HG03135 (cell line): Measurements from ENCODE around the gene MYBPHL.

Source experiments
- ATAC-seq: cut with Tn5 transposase; IDR thresholded peaks from one replicate; pipeline ENCODE4 v1.9.1; 2021; ENCODE audit warnings: mild to moderate bottlenecking, moderate library complexity; ENCODE audit not compliant: unreplicated experiment

The MYBPHL gene

DNA sequence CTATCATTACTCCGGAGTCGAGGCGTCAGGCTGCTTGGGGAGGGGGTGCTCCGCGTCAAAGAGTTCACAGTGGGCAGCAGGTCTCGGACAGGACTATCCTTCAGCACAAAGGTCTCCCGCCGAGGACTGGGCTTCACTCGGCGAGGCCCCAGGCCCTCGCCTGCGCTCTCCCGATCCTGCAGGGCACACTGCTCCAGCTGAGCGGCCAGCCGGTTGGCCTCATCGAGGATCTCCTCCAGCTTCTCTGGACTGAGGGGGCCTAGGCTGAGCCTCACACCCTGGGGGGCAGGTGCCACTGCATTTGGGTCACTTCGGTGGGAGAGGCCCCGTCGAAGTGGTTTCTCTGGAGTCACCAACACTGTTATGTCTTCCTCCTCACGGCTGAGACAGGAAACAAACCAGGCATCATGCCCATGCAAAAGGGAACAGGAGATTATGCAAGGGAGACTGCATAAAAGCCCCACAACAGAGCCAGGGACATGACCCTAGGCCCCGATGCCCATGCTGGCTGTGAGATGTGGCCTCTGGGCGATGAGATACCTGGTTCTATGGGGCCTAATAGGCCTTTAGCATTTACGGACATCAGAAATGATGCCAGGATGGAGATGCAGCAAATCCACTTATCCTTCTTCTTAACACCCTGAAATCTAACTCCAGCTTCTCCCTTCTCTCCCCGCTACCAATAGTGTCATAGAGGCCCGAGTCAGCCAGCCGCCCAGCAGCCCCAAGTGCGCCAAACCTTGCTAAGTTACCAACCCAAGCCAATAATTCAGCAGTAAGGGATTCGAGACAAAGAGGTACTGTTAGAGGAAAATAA lies 24.9 kb downstream of the MYBPHL start:
- no peak for ATAC-seq

DNA sequence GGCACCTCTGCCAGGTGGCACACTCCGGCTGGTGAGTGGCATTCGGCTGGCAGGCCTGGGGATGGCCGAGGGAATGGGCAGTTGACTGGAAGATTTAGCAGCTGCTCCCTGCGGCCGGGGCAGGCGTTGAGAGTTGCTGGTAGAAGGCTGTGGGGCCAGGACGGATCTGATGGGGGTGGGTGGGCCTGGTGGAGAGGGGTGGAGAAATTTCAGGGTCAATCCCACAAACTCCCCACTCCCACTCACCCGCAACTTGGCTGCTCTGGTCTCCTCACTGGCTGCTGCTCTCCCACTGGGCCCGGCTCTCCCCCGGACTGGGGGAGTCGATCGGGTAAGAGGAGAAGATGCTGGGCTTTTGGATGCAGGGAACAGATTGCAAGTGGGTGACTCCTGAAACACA lies 25.9 kb downstream of the MYBPHL start:
- no peak for ATAC-seq

- ATAC-seq, result no peak
Observed at GRCh38 chr1:109279615-109280278, 27.1 kb downstream of the MYBPHL start.

GRCh38 chr1:109277434-109278204 lies 29.2 kb downstream of the MYBPHL start:
- peak; percentile 74 for ATAC-seq

GRCh38 chr1:109275706-109276345 lies 31.0 kb downstream of the MYBPHL start:
- ATAC-seq, result no peak

- ATAC-seq, result no peak
Observed at GRCh38 chr1:109274533-109275476, 32.0 kb downstream of the MYBPHL start.

DNA sequence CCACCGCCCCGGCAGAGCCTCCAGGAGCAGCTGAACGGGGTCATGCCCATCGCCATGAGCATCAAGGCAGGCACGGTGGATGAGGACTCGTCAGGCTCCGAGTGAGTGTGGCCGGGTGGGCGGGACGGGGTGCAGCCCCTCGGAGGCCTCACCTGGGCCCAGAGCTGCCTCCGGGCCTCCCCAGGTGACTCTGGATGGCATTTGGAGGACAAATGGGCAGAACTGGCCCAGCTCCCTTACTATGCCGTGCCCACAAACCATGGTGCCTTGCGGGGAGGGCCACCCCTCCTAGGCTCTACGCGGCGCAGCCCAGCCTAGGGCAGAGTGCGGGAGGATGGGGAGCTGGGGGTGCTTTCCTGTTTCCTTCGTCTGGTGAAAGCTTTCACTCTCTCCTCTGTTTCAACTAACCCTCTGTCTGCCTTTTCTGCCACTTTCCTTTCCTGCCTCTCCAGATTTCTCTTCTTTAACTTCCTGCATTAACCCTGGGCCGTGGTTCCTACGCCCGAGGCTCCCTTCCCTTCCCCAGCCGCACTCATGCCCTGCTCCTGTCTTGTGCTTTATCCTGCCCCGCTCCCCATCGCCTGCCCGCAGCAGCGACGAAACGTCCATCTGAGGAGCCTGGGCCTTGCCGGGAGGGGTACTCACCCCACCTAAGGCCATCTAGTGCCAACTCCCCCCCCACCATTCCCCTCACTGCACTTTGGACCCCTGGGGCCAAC lies 33.1 kb downstream of the MYBPHL start:
- ATAC-seq, result no peak

GRCh38 chr1:109272831-109273547 lies 33.8 kb downstream of the MYBPHL start:
- ATAC-seq, result no peak

- ATAC-seq, result no peak
Observed at GRCh38 chr1:109272021-109272799, 34.6 kb downstream of the MYBPHL start.

- ATAC-seq, result no peak
Observed at GRCh38 chr1:109271458-109271857, 35.4 kb downstream of the MYBPHL start.

DNA sequence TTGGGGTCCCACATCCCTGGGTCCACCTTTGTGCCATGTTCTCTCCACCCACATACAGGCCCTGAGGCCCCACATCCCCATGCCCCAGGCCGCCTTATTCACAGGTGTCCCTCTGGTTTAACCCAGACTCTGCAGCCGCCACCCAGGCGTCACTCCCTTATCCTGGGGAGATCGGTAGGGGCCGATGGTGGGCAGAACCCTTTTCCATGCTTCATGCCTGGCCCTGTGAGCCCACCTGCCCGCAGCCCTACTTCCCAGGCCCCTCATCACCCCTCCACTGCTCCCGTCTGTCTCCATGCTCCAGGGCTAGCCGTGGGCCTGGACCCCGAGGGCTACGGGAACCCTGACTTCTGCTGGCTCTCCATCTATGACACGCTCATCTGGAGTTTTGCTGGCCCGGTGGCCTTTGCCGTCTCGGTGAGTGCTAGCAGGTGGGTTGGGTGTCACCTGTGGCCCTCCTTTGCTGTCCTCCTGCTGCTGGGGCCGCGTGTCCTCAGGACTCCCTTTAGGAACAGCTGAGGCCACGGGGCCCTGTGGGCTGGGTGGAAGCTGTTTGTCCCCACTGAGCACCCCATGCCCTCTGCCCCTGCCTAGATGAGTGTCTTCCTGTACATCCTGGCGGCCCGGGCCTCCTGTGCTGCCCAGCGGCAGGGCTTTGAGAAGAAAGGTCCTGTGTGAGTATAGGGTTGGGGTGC lies 36.0 kb downstream of the MYBPHL start:
- ATAC-seq, result no peak

DNA sequence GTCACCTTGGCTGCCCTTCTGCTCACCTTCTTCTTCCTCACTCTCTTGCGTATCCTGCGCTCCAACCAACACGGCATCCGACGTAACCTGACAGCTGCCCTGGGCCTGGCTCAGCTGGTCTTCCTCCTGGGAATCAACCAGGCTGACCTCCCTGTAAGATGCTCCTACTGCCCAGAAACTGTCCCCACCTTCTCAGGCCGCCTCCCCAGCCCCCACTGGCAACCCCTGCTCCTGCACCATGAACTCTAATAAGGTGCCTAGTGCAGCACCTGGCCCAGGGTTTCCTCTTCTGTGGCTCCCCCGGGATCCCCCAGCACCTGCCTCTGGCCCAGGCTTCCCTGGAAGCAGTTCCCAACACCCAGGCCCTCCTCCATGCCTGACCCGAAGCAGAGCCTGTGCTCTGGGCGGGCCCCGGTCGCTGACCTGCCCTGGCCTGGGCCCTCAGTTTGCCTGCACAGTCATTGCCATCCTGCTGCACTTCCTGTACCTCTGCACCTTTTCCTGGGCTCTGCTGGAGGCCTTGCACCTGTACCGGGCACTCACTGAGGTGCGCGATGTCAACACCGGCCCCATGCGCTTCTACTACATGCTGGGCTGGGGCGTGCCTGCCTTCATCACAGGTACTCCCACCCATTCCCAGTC lies 36.7 kb downstream of the MYBPHL start:
- no peak for ATAC-seq

- no peak for ATAC-seq
Observed at GRCh38 chr1:109269212-109269980, 37.4 kb downstream of the MYBPHL start.

DNA sequence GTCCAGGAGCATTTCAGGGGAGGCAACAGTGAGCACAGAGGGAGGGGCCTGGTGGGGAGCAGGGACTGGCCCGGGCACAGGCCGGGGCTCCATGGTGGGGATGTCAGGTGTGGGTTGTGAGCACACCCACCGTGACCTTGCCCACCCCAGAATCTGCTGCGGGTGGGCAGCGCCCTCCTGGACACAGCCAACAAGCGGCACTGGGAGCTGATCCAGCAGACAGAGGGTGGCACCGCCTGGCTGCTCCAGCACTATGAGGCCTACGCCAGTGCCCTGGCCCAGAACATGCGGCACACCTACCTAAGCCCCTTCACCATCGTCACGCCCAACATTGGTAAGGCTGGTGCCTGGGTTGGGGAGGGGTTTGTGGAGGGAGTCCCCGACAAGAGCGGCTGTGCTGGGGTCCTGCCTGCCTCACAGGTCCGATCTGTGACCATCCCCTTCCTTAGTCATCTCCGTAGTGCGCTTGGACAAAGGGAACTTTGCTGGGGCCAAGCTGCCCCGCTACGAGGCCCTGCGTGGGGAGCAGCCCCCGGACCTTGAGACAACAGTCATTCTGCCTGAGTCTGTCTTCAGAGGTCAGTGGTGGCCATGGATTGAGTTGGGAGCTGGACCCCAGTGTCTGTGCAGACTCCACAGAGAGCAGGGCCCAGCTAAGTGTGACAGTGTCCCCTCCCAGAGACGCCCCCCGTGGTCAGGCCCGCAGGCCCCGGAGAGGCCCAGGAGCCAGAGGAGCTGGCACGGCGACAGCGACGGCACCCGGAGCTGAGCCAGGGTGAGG lies 38.2 kb downstream of the MYBPHL start:
- no peak for ATAC-seq

DNA sequence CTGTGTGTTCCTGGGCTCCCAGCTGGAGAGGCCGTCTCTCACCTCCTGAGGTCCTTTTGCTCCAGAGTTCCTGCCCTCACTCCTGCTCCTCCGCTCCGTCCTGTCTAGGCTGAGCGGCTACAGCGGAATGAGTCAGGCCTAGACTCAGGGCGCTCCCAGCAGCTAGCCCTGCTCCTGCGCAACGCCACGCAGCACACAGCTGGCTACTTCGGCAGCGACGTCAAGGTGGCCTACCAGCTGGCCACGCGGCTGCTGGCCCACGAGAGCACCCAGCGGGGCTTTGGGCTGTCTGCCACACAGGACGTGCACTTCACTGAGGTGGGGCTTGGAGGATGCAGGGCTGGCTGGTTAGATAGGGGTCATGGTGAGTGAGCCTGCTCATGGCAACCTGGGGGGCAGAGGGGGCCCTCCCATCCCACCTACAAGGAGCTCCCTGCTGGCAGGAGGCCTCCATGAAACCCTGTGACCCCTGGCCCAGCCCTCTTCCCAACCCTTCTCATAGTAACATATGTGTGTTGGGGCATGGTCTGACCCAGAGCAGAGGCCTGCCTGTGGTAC lies 39.0 kb downstream of the MYBPHL start:
- ATAC-seq, result no peak
